NCI-H2196 (cell line): Measurements from ENCODE around the gene HNRNPA1.
A peak's percentile ranks its signal among the peaks of the same experiment; 100 is the strongest.
"Not testable (repeated sequence)": the region's sequence is repeated elsewhere in the genome, so short reads cannot be mapped to it uniquely, and the experiment has no call there.

ENCODE experiments used
- DNase-seq: peaks from one replicate; lab custom pipeline; 2025; ENCODE audit not compliant: unreplicated experiment; lab: John Stamatoyannopoulos, UW

The HNRNPA1 gene

GRCh38 chr12:54273981-54274380, 6.5 kb upstream of the HNRNPA1 start:
- no peak for DNase-seq

- DNase-seq, result no peak
Measured at GRCh38 chr12:54276368-54276767, 4.2 kb upstream of the HNRNPA1 start.

- no peak for DNase-seq
Measured at GRCh38 chr12:54277823-54278276, 2.7 kb upstream of the HNRNPA1 start.

GRCh38 chr12:54279227-54279631, 1.3 kb upstream of the HNRNPA1 start:
- DNase-seq, result no peak

GRCh38 chr12:54279632-54280467, 676 bp upstream of the HNRNPA1 start, which contains the start of gene CBX5:
Gene CBX5, minus strand, starts transcription at chr12:54280122. Its CDS starts 22,472 bp downstream, at chr12:54257650.
- peak; percentile 99 for DNase-seq

GRCh38 chr12:54281261-54281638, 724 bp downstream of the HNRNPA1 start:
- DNase-seq, result not testable (repeated sequence)

- not testable (repeated sequence) for DNase-seq
Measured at GRCh38 chr12:54281694-54282093, 1.2 kb downstream of the HNRNPA1 start.

GRCh38 chr12:54282949-54283593, 2.5 kb downstream of the HNRNPA1 start:
- DNase-seq, result no peak

- not testable (repeated sequence) for DNase-seq
Measured at GRCh38 chr12:54284070-54284780, 3.7 kb downstream of the HNRNPA1 start.

GRCh38 chr12:54285150-54286041, 4.9 kb downstream of the HNRNPA1 start:
- DNase-seq, result no peak

GRCh38 chr12:54286042-54287030, 5.8 kb downstream of the HNRNPA1 start:
- no peak for DNase-seq

GRCh38 chr12:54287261-54288157, 7.0 kb downstream of the HNRNPA1 start:
- no peak for DNase-seq

- DNase-seq, result no peak
Measured at GRCh38 chr12:54292083-54292930, 11.8 kb downstream of the HNRNPA1 start.

GRCh38 chr12:54292931-54293241, 12.4 kb downstream of the HNRNPA1 start:
- DNase-seq, result no peak

GRCh38 chr12:54294152-54294952, 13.8 kb downstream of the HNRNPA1 start:
- peak; percentile 73 for DNase-seq

GRCh38 chr12:54294953-54295566, 14.5 kb downstream of the HNRNPA1 start:
- no peak for DNase-seq
